Inflammatory macrophage treated with lipopolysaccharide for 1 hour (primary cell): Measurements from ENCODE around the gene C16orf90.
"Not testable (repeated sequence)": the region's sequence is repeated elsewhere in the genome, so short reads cannot be mapped to it uniquely, and the experiment has no call there.

ENCODE experiments used
- DNase-seq, 2 donors: peaks; one replicate each; pipeline ENCODE4 v3.0.0-alpha.2; 2020 to 2022

Gene C16orf90

GRCh38 chr16:3482659-3483241 is 12.5 kb downstream of the C16orf90 start:
- no peak for DNase-seq

- no peak for DNase-seq
Observed at GRCh38 chr16:3481696-3482658, 13.3 kb downstream of the C16orf90 start.

- no peak for DNase-seq
Observed at GRCh38 chr16:3480901-3481695, 14.2 kb downstream of the C16orf90 start.

- no peak for DNase-seq
Observed at GRCh38 chr16:3479654-3480216, 15.6 kb downstream of the C16orf90 start.

- no peak for DNase-seq
Observed at GRCh38 chr16:3478242-3478925, 16.9 kb downstream of the C16orf90 start.

GRCh38 chr16:3476409-3476808 is 18.9 kb downstream of the C16orf90 start:
- no peak for DNase-seq

GRCh38 chr16:3475604-3476375 is 19.5 kb downstream of the C16orf90 start:
- DNase-seq: no peak

- DNase-seq: not testable (repeated sequence)
Observed at GRCh38 chr16:3474870-3475269, 20.4 kb downstream of the C16orf90 start.

GRCh38 chr16:3474136-3474779 is 21.0 kb downstream of the C16orf90 start:
- no peak for DNase-seq

GRCh38 chr16:3473596-3473943 is 21.7 kb downstream of the C16orf90 start:
- DNase-seq: not testable (repeated sequence)

- no peak for DNase-seq
Observed at GRCh38 chr16:3472878-3473595, 22.3 kb downstream of the C16orf90 start.

- DNase-seq: no peak
Observed at GRCh38 chr16:3471518-3472176, 23.6 kb downstream of the C16orf90 start.

GRCh38 chr16:3470723-3471122 is 24.6 kb downstream of the C16orf90 start:
- DNase-seq: no peak

GRCh38 chr16:3469736-3470135 is 25.6 kb downstream of the C16orf90 start:
- no peak for DNase-seq

- no peak for DNase-seq
Observed at GRCh38 chr16:3468501-3468900, 26.8 kb downstream of the C16orf90 start.

GRCh38 chr16:3467921-3468320 is 27.4 kb downstream of the C16orf90 start:
- peak; percentile 31 to 38 for DNase-seq

GRCh38 chr16:3467182-3467581 is 28.1 kb downstream of the C16orf90 start:
- DNase-seq: no peak

GRCh38 chr16:3465911-3466584 is 29.2 kb downstream of the C16orf90 start:
- DNase-seq: no peak

- no peak for DNase-seq
Observed at GRCh38 chr16:3465301-3465700, 30.0 kb downstream of the C16orf90 start.
